Right lobe of liver (tissue), 6 donors: ENCODE data around the gene TIGD4. TPM values are rescaled to one million over a fixed set of nuclear protein-coding genes. Genes with fewer than 3 reads are reported as not detected.

Experiments
- ATAC-seq, 4 donors: fragments of 200-7000 bp; cut with Tn5 transposase; one replicate each; pipeline ENCODE4 v1.9.1; 2020; ENCODE audit warnings: mild to moderate bottlenecking in 4 of 4, moderate library complexity in 4 of 4
- DNase-seq, 3 donors: peaks; one replicate each; pipeline ENCODE4 v3.0.0-alpha.2; 2020
- H3K27ac ChIP-seq, 3 donors: fragments of 200-600 bp; one replicate each; pipeline ENCODE4 v1.8.0; 2022
- H3K27me3 ChIP-seq, 2 donors: fragments of 200-600 bp; one replicate each; pipeline ENCODE4 v1.8.0; 2022
- H3K36me3 ChIP-seq, 4 donors: fragments of 200-600 bp; sonication (generic) in 1 of 4; one replicate each; pipeline versions ENCODE4 v1.5.1 to v1.8.0; 2017 to 2022; ENCODE audit warnings: control low read depth in 1 of 4
- H3K4me1 ChIP-seq, 4 donors: fragments of 200-600 bp; sonication (generic) in 1 of 4; one replicate each; pipeline versions ENCODE4 v1.5.1 to v1.8.0; 2017 to 2022; ENCODE audit warnings: control low read depth in 1 of 4
- H3K4me3 ChIP-seq, 3 donors: fragments of 200-600 bp; one replicate each; pipeline ENCODE4 v1.8.0; 2022
- H3K9me3 ChIP-seq, 4 donors: fragments of 200-600 bp; sonication (generic) in 1 of 4; one replicate each; pipeline versions ENCODE4 v1.5.1 to v1.8.0; 2017 to 2022; ENCODE audit warnings: control low read depth in 1 of 4
- POLR2A ChIP-seq: fragments of 450-650 bp; IDR thresholded peaks from one replicate; pipeline ENCODE4 v1.6.1; 2017; ENCODE audit warnings: antibody characterized with exemption, mild to moderate bottlenecking
- WGBS: methylation state at CpG from one replicate; pipeline ENCODE4 v1.1.6; 2018; ENCODE audit warnings: low coverage, low lambda C conversion rate; ENCODE audit not compliant: insufficient coverage; ENCODE audit errors: missing lambda C conversion rate; 5-methylcytosine and 5-hydroxymethylcytosine counted together
- intact Hi-C, 2 donors: fragments of 100-400 bp; cut with DNase I; formaldehyde crosslinking; loops; one replicate each; pipeline versions ENCODE4 v1.11.2 to v1.14.1; 2022
- total RNA-seq, 6 experiments: library from RNA; depleted of rRNA in 2 of 6; stranded (reverse); fragments of >200 nt in 2 of 6; fragmentation: NEBNext Ultra II Directional in 3 of 6; extraction: Animal tissue kit (Norgen Biotek cat#: 25700) in 3 of 6; gene quantifications; one replicate each; pipeline versions ENCODE4 v1.1.0 to v1.2.4, GENCODE V29; 2016 to 2023
- TF ChIP-seq, protein P1 (sequence below), 4 donors: fragments of 200-600 bp in 3 of 4; fragments of 450-650 bp in 1 of 4; IDR thresholded peaks; one replicate each; pipeline versions ENCODE4 v1.5.1 to v1.8.0; 2016 to 2022; ENCODE audit warnings: antibody characterized with exemption in 4 of 4, mild to moderate bottlenecking in 2 of 4
- donor health status: DM: no; HTN: yes; CAD: no.
- donor health status: DM: no; HTN: no; CAD: no.
- donor health status: DM: no; HTN: no; CAD: no.
- donor health status: DM: no; HTN: yes; CAD: no.
- donor health status: DM: no; HTN: yes; CAD: no.

TIGD4 gene
- total RNA-seq, 6 experiments from 2014 or later = 0.11 to 0.37 (median 0.18) TPM; not detected in 2

DNA sequence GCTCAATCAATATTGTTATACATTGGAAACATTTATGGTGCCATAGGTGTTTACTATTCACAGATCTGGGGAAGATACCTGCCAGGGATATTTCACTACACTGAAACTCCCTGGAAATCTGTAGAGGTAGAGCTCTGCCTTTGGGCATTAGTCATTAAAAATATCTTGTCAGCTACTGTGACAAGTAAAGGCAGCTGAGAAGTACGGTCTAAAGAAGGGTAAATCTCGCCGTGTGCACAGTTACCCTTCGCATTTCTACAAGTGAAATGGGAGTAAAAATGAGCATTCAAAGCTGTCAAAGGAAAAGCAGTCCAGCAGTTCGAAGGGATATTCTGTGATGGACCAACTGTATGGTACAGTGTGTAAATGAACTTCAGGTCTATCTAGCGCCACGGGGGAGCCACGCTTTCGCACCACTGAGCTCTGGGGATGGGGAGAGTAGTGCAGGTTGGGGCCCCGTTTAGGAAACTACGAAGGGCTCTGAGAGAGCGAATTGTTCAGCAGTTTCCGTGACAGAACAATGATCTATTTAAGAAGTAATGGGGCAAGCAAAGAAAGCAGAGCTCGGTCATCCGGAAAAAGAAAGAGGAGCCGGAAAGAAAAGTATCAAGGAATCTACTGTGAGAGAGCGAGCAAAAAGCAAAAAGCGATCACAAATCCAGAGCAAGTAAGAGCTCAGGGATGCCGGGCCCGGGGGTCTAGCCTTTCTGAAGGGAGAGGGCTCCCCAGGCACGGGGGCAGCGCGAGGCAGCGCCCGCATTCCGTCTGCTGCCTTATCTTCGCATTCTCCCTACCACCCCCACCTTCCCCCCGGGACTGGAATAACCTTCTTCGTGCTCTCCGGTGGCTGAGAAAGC lies 646 bp downstream of the TIGD4 start:
- peaks cover 0 to 10% (median 0%) of the 10 kb centered on the region in 4 donors for H3K4me1 ChIP-seq
- TF ChIP-seq POLR2A = no peak
- TF ChIP-seq, protein P1, sequence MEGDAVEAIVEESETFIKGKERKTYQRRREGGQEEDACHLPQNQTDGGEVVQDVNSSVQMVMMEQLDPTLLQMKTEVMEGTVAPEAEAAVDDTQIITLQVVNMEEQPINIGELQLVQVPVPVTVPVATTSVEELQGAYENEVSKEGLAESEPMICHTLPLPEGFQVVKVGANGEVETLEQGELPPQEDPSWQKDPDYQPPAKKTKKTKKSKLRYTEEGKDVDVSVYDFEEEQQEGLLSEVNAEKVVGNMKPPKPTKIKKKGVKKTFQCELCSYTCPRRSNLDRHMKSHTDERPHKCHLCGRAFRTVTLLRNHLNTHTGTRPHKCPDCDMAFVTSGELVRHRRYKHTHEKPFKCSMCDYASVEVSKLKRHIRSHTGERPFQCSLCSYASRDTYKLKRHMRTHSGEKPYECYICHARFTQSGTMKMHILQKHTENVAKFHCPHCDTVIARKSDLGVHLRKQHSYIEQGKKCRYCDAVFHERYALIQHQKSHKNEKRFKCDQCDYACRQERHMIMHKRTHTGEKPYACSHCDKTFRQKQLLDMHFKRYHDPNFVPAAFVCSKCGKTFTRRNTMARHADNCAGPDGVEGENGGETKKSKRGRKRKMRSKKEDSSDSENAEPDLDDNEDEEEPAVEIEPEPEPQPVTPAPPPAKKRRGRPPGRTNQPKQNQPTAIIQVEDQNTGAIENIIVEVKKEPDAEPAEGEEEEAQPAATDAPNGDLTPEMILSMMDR (IDR thresholded peaks at IDR 0.05) = no peak
- no peaks in the 10 kb centered on the region for H3K36me3 ChIP-seq
- DNase-seq (peak in 1 of 3 donors; percentile 34), ATAC-seq (peak in 1 of 4 donors; percentile 15)
- intact Hi-C loops = no loop called here
- peak overlapping the region; percentile 60 to 83 (median 81) for H3K4me3 ChIP-seq
- H3K27ac ChIP-seq = peak overlapping the region; percentile 5 to 80 (median 80)
- H3K9me3 ChIP-seq = no peaks in the 10 kb centered on the region
- 4% methylated on average over 27 of the region's 30 CpGs for WGBS
- no peaks in the 10 kb centered on the region for H3K27me3 ChIP-seq

- H3K4me1 ChIP-seq = peaks cover 0 to 10% (median 0%) of the 10 kb centered on the region in 4 donors
- H3K27ac ChIP-seq = no peak overlapping the region
- H3K9me3 ChIP-seq = no peaks in the 10 kb centered on the region
- H3K36me3 ChIP-seq = no peaks in the 10 kb centered on the region
- DNase-seq = no peak
- TF ChIP-seq POLR2A = no peak
- TF ChIP-seq, protein P1 (IDR thresholded peaks at IDR 0.05) = no peak
- no peaks in the 10 kb centered on the region for H3K27me3 ChIP-seq
- ATAC-seq = no peak
- intact Hi-C loops = no loop called here
- H3K4me3 ChIP-seq = no peak overlapping the region
- WGBS = 100% methylated on average over 1 of the region's 1 CpG
These were observed 2.0 kb downstream of the TIGD4 start for GRCh38 chr4:152777488-152777887.

- no peak overlapping the region for H3K27ac ChIP-seq
- no peak overlapping the region for H3K4me3 ChIP-seq
- intact Hi-C loops = no loop called here
- no peak for DNase-seq
- H3K9me3 ChIP-seq = no peaks in the 10 kb centered on the region
- no peaks in the 10 kb centered on the region for H3K27me3 ChIP-seq
- no peaks in the 10 kb centered on the region for H3K36me3 ChIP-seq
- no peak for ATAC-seq
- peaks cover 0 to 10% (median 0%) of the 10 kb centered on the region in 4 donors for H3K4me1 ChIP-seq
- TF ChIP-seq, protein P1 (IDR thresholded peaks at IDR 0.05) = no peak
- TF ChIP-seq POLR2A = no peak
These were observed 3.2 kb downstream of the TIGD4 start for GRCh38 chr4:152776352-152776751.

DNA sequence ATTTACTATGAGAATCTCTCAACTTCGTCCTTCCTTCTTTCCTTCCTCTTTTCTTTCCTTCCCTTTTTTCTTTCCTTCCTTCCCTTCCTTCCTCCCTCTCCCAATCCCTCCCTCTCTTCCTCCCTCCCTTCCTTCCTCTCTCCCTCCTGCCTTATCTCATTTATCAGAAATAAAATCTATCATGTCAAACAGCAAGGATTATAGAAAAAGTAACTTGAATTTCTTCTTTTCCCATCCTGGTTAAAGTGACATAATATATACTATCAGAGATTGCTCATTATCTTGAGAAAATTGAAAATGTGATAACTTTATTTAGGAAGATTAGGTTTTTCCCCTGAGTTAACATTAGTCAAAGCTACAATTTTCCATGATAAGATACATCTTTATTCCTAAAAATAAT lies 5.6 kb downstream of the TIGD4 start:
- H3K9me3 ChIP-seq = no peaks in the 10 kb centered on the region
- no peak for DNase-seq
- peaks cover 0 to 3% (median 0%) of the 10 kb centered on the region in 4 donors for H3K4me1 ChIP-seq
- ATAC-seq = no peak
- H3K36me3 ChIP-seq = no peaks in the 10 kb centered on the region
- intact Hi-C loops = no loop called here
- TF ChIP-seq POLR2A = no peak
- TF ChIP-seq, protein P1 (IDR thresholded peaks at IDR 0.05) = no peak
- H3K27me3 ChIP-seq = no peaks in the 10 kb centered on the region
- WGBS = 40% methylated on average over 1 of the region's 1 CpG
- H3K4me3 ChIP-seq = no peak overlapping the region
- H3K27ac ChIP-seq = no peak overlapping the region
